Esophagus squamous epithelium (tissue), 4 donors: ENCODE measurements around the gene ASTL.

ENCODE experiments used
- POLR2A ChIP-seq, 4 donors: fragments of 450-650 bp; IDR thresholded peaks; one replicate each; pipeline ENCODE4 v1.6.1; 2017; ENCODE audit warnings: antibody characterized with exemption in 4 of 4, mild to moderate bottlenecking in 4 of 4, moderate library complexity in 3 of 4
- TF ChIP-seq, protein P1 (sequence below), 6 experiments: fragments of 450-650 bp in 4 of 6; fragments of 200-600 bp in 2 of 6; sonication (generic) in 2 of 6; IDR thresholded peaks; one replicate each; pipeline ENCODE4 v1.5.1; 2016 to 2019; ENCODE audit warnings: antibody characterized with exemption in 6 of 6, mild to moderate bottlenecking in 4 of 6, moderate library complexity in 4 of 6

GRCh38 chr2:96090196-96090926, 47.9 kb downstream of the ASTL start:
- TF ChIP-seq, protein P1, sequence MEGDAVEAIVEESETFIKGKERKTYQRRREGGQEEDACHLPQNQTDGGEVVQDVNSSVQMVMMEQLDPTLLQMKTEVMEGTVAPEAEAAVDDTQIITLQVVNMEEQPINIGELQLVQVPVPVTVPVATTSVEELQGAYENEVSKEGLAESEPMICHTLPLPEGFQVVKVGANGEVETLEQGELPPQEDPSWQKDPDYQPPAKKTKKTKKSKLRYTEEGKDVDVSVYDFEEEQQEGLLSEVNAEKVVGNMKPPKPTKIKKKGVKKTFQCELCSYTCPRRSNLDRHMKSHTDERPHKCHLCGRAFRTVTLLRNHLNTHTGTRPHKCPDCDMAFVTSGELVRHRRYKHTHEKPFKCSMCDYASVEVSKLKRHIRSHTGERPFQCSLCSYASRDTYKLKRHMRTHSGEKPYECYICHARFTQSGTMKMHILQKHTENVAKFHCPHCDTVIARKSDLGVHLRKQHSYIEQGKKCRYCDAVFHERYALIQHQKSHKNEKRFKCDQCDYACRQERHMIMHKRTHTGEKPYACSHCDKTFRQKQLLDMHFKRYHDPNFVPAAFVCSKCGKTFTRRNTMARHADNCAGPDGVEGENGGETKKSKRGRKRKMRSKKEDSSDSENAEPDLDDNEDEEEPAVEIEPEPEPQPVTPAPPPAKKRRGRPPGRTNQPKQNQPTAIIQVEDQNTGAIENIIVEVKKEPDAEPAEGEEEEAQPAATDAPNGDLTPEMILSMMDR (IDR thresholded peaks at IDR 0.05): no peak
- TF ChIP-seq POLR2A (IDR thresholded peaks at IDR 0.05): no peak
